ENCODE data around the gene HEXB. TPM values are rescaled to one million over a fixed set of nuclear protein-coding genes. Genes with fewer than 3 reads are reported as not detected.

The HEXB gene
- total and polyA plus RNA-seq, 2 of the 8 experiments (the other 6 are each of a cell fraction or from before 2014, with no cell fraction given), result 39.7 to 69.2 TPM

DNA sequence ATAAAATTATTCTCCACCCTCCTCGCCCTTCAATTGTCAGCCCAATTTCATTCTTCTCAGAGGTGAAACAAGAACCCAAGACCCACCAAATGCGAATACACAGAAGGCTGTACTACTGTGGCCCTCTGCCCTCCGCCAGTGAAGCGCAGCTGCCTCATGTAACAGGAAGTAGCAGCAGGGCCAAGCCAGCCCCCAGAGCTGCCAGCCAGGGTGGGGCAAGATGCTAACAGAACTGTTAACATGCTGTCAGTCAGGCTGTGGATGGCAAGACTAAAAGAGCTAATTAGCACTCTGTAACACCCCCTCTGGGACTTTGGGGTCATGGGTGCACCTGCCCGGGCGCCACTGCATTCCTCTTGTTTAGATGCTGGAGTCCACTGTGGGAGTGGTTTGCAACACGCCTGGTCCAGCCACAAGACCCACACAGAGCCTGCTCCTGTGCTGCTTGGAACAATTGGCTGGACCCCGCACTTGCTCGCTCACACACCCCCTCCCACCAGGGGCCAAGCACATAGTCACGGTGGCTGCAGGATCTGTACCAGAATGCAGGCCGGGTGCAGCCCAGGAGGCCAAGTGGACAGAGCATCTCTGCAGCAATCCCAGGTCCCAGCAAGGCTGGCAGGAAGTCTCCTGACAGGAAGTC lies 14.5 kb upstream of the HEXB start:
- no peak overlapping the region for H3K4me2 ChIP-seq (ENCODE audit: insufficient read depth in 1 of 2, low read depth in 2 of 2, low read length in 2 of 2)
- no peak overlapping the region for H2BK120ac ChIP-seq (replicated peaks; ENCODE audit: low read depth, low read length)
- no peak overlapping the region for H2AK5ac ChIP-seq (ENCODE audit: low read depth, low read length)
- DNase-seq (ENCODE audit: low read depth in 1 of 2, low spot score in 2 of 2), result no peak
- H2BK5ac ChIP-seq (ENCODE audit: low read depth, low read length), result no peak overlapping the region
- H3K18ac ChIP-seq (ENCODE audit: extremely low read depth, low read length), result no peak overlapping the region
- no peak overlapping the region for H2BK12ac ChIP-seq (ENCODE audit: low read depth, low read length)
- H2AFZ ChIP-seq (ENCODE audit: low read length), result no peak overlapping the region
- WGBS, 2 experiments (ENCODE audit: extremely low coverage in 1 of 2, insufficient coverage in 1 of 2, insufficient read length in 1 of 2, insufficient replicate concordance in 2 of 2, low coverage in 1 of 2, low lambda C conversion rate in 2 of 2, missing lambda C conversion rate in 1 of 2), result 85% methylated on average over 11 of the region's 11 CpGs; no CpG with 5 or more reads in 1 of the 2 experiments
- no peak overlapping the region for H3K27ac ChIP-seq (ENCODE audit: low read depth, low read length)
- H3K79me2 ChIP-seq (ENCODE audit: control insufficient read depth in 1 of 2, insufficient read depth in 2 of 2, low read length in 2 of 2), result no peaks in the 10 kb centered on the region
- no peak overlapping the region for H4K5ac ChIP-seq (ENCODE audit: insufficient read length, low read depth, low read length)
- H3K36me3 ChIP-seq (ENCODE audit: control insufficient read depth in 2 of 4, insufficient read depth in 4 of 4, low read length in 3 of 4), result no peaks in the 10 kb centered on the region
- no peak overlapping the region for H3K4ac ChIP-seq (replicated peaks; ENCODE audit: insufficient read length, low read depth, low read length)
- no peak overlapping the region for H3K14ac ChIP-seq (ENCODE audit: insufficient read length)
- peaks cover 0 to 6% (median 4%) of the 10 kb centered on the region in 4 experiments; a peak in 5 of 7 replicates for H3K4me1 ChIP-seq (replicated peaks in 1 of 4; ENCODE audit: control insufficient read depth in 3 of 4, insufficient read depth in 4 of 4, low read length in 3 of 4)
- H3K23ac ChIP-seq (ENCODE audit: insufficient read length), result no peak overlapping the region
- H3K9ac ChIP-seq (replicated peaks in 1 of 4; ENCODE audit: extremely low read depth in 1 of 4, low read depth in 3 of 4, low read length in 3 of 4), result no peak overlapping the region; a peak in 1 of 7 replicates
- no peak overlapping the region for H4K91ac ChIP-seq (replicated peaks; ENCODE audit: insufficient read length, low read length)
- H3K23me2 ChIP-seq (ENCODE audit: low read depth, low read length), result no peaks in the 10 kb centered on the region; the same call in 1 of the 2 replicates
- CTCF ChIA-PET (ENCODE audit: partially characterized antibody), result interaction anchor here (0.6 kb wide), 1 partner anchor 8 kb away, joined by 3 read pairs; no protein-coding TSS in a partner anchor
- no peaks in the 10 kb centered on the region for H3K9me3 ChIP-seq (ENCODE audit: insufficient read depth in 2 of 2, low read depth in 1 of 2, low read length in 1 of 2)
- H2BK20ac ChIP-seq (ENCODE audit: low read length), result no peak overlapping the region
- H3K27me3 ChIP-seq (replicated peaks in 1 of 4; ENCODE audit: control insufficient read depth in 3 of 4, extremely low read depth in 1 of 4, insufficient read depth in 3 of 4, low read length in 3 of 4), result no peaks in the 10 kb centered on the region
- no peaks in the 10 kb centered on the region for H4K20me1 ChIP-seq (replicated peaks in 1 of 2; ENCODE audit: control insufficient read depth in 1 of 2, insufficient read depth in 2 of 2, low read length in 2 of 2)
- no peak overlapping the region for H3K56ac ChIP-seq (replicated peaks; ENCODE audit: insufficient read length, low read depth, low read length)
- TF ChIP-seq, protein P1, sequence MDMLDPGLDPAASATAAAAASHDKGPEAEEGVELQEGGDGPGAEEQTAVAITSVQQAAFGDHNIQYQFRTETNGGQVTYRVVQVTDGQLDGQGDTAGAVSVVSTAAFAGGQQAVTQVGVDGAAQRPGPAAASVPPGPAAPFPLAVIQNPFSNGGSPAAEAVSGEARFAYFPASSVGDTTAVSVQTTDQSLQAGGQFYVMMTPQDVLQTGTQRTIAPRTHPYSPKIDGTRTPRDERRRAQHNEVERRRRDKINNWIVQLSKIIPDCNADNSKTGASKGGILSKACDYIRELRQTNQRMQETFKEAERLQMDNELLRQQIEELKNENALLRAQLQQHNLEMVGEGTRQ (IDR thresholded peaks at IDR 0.05; ENCODE audit: low read length), result no peak
- TF ChIP-seq, protein P2, sequence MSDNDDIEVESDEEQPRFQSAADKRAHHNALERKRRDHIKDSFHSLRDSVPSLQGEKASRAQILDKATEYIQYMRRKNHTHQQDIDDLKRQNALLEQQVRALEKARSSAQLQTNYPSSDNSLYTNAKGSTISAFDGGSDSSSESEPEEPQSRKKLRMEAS (IDR thresholded peaks at IDR 0.05), result no peak
- TF ChIP-seq BCL11A (IDR thresholded peaks at IDR 0.05; ENCODE audit: low read depth in 2 of 2, low read length in 2 of 2), result no peak
- no peak for TF ChIP-seq SRF (IDR thresholded peaks at IDR 0.05; ENCODE audit: low read depth, low read length)
- TF ChIP-seq, protein P3, sequence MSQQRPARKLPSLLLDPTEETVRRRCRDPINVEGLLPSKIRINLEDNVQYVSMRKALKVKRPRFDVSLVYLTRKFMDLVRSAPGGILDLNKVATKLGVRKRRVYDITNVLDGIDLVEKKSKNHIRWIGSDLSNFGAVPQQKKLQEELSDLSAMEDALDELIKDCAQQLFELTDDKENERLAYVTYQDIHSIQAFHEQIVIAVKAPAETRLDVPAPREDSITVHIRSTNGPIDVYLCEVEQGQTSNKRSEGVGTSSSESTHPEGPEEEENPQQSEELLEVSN (IDR thresholded peaks at IDR 0.05), result no peak
- no peaks in the 10 kb centered on the region for H3K79me1 ChIP-seq (ENCODE audit: low read depth, low read length)
- no peak overlapping the region for H3K4me3 ChIP-seq (ENCODE audit: extremely low read depth in 1 of 4, insufficient read depth in 2 of 4, low read depth in 3 of 4, low read length in 4 of 4)
- FAIRE-seq, result no peak
- no peak overlapping the region for H2BK15ac ChIP-seq (ENCODE audit: low read length)
- no peak overlapping the region for H4K8ac ChIP-seq (ENCODE audit: extremely low read depth, insufficient read depth, low read length)
- POLR2A ChIA-PET (ENCODE audit: partially characterized antibody), result no interaction called here
